Fibroblast of skin of right biceps (primary cell): ENCODE results near the gene SMTNL2.
"Not testable (repeated sequence)": the region's sequence is repeated elsewhere in the genome, so short reads cannot be mapped to it uniquely, and the experiment has no call there.

Source experiments
- DNase-seq: peaks from one replicate; pipeline ENCODE4 v3.0.0-alpha.2; 2013

Gene SMTNL2

DNA sequence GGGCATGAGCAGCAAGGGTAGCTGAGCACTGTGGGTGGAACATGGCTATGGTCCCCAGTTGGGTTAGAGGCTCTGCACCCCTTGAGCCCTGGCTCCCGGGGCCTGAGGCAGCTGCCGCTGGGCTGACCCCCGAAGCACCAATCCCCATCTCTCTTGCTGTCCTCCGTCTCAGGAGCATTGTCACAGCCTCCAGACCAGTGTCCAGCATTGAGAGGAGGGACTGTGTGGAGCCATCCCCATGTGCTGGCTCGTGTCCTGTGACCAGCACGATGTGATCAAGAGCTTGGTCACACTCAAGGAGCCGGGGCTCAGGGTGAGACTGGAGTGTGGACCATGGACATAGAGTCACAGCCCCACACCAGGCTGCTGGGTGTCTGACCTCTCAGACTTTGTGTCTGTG lies 2.9 kb downstream of the SMTNL2 start:
- DNase-seq, result no peak

DNA sequence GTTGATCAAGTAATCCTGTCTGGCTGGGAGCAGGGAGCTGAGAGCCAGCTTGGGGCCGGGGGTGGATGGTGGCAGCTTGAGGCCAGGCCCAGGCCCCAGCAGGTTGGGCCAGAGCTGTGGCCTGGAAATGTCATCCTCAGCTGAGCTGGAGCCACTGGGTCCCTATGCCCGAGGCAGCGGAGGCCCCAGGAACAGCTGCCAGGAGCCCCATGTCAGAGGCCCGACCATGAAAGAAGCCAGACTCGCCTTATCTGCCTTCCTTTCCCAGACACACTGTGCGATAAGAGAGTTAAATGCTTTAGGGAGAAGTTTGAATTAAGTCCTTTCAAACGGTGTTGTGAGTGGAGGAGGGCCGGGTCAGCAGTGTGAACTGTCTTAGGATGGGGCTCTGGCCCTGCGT lies 3.5 kb downstream of the SMTNL2 start:
- DNase-seq, result no peak

DNA sequence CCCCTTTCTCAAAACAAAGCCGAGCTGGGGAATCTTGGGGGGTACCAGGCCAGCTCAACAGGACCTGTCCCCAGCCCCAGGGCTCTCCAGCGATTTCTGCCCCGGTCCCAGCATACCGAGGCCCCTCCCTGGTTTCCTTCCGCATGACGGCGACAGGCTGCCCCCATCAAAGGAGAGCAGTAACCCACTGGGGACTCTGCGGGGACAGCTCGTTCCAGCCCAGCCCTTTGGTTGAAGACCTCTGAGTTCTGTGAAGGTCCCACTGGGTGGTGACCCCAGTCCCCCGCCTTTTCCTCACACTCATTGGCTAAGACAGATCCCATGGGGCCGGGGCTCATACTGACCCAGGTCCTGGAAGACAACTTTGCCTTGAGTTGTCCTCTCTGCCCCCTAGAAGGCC lies 4.1 kb downstream of the SMTNL2 start:
- DNase-seq, result no peak

DNA sequence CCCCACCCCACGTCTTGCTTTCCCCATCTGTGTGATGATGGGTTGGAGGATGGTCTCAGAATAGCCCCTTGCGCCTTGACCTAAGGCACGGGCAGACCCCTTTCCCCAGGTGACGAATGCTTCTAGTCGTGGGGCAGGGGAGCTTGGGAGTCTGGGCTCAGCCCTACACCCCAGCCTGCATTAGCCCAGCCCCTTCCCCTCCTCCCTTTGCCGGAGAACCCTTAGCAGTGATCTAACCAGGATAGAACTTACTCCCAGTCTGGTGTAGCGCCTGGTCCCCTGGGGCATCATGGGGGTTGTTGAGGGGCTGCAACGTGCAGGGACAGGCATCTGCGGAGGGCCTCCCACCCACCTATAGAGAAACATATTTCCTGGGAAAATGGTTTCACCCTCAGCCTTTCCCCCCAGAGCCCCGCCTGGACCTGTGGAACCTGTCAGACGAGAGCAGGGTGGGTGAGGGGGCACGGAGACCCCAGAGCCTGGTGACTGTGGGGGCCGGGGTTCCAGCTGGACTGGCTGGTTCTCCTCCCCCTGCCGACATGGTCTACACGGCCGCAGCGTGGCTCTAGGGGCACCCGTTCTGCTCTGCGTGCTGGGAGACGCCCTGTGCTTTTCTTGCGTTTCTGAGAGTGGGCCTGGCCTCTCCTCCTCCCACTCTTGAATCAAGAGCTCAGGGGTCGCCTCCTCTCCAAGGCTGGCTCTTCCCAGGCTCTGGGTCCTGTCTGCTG lies 4.7 kb downstream of the SMTNL2 start:
- DNase-seq, result no peak

DNA sequence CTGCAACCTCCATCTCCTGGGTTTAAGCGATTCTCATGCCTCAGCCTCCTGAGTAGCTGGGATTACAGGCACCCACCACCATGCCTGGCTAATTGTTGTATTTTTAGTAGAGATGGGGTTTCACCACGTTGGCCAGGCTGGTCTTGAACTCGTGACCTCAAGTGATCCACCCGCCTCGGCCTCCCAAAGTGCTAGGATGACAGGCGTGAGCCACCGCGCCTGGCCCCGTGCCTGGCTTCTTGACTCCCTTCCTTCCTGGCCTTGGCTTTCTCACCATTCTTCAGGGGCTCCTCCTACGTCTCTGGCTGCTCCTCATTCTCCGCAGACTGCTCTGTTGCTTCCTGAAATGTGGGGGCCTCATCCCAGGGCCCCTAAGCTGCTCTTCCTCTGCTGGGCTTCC lies 5.7 kb downstream of the SMTNL2 start:
- DNase-seq, result not testable (repeated sequence)

DNA sequence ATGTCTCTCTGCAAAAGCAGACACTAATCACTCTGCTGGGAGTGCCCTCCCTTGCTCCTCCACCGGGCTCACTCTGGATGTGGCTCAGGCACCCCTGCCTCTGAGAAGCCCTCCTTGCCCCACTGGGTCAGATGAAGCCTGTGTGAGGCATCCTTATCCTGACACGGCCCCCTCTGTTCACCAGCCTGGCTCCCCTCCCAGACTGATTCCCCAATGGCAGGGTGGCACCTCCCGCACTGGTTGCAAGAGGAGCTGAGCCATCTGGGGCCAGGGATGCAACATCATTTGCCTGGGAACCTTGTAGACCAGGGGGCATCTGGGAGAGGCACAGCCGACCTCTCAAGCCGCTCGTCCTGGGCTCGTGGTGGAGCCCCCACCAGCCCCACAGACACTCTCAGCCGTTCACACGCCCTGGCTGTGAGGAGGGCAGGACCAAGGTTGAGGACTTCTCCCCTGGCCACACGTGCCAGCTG lies 6.7 kb downstream of the SMTNL2 start:
- no peak for DNase-seq

DNA sequence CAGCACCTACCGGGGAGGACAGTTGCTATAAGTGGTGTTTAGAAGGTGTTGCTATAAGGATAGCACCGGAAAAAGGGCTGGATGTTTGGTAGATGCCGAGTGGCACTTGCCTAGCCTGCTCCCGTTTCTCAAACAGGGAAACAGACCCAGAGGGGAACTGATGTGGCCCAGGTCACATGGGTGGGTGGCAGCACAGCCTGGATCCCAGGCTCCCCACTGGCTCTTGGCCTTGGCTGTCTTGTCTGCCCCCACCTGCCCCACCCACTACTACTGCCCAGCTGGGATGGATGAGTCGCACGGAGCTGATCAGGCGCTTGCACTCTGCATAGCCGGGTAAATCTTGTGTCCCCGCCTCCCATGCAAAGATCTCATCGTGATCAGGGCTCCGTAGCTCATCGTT lies 7.2 kb downstream of the SMTNL2 start:
- no peak for DNase-seq

DNA sequence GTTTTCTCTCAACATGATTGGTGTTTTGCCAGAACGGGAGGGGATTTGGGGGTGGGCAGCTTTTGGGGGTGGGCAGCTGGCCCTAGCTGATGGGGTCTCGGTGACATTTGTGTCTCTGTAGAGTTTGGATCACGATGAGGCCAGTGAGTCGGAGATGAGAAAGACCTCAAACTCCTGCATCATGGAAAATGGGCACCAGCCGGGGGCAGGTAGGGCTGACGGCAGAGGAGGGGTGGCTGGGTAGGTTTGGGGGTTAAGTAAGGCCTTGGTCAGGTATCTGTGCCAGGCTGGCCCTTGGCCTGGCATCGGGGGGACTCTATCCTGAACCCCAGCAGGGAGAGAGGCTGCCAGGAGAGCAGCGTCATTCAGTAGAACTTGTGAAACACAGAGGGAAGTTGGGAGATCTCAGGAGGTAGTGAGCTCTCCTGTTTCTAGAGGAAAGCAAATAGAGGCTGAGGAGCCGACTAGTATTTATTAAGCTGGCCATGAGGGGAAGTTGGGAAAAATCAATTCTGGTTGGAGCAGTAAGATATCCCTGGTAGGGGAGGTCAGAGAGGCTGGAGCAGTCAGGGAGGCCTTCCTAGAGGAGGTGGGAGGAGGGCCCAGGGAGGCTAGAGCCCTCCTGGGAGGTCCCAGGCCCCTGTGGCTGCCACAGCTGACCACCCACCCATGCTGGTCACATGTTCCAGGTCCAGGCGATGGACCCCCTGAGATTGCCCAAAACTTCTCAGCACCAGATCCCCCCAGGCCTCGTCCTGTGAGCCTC lies 8.1 kb downstream of the SMTNL2 start:
- DNase-seq, result no peak

DNA sequence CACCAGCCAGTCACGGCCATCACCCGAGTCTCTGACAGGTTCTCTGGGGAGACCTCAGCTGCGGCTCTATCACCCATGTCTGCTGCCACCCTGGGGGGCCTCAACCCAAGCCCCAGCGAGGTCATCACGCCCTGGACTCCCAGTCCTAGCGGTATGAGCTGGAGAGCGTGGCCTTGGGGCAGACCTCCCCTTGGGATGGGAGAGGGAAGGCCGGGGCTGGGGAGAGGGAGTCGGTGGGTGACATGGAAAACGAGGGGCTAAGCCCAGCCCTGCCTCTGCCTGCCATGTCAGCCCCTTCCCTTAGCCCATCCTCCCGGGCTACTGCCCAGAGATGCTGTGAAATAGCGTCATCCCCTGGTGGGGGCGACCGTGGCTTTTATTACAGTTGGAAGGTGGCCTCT lies 8.7 kb downstream of the SMTNL2 start:
- no peak for DNase-seq

DNA sequence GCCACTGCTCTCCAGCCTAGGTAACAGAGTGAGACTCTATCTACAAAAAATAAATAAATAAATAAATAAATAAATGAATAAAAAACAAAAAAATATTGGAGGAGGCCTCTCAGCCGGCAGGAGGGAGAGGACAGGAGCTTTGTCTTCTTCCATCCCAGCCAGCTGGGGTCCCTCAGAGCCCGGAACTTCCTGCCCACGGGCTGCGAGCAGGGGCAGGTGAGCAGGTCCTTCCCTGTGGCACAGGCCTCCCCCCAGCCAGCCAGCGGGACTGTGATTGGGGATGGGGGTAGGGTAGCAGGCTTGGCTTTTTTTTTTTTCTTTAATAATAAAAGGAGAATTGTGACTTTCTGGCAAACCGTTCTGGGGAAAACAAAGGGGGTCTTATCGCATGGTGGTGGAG lies 10.1 kb downstream of the SMTNL2 start:
- no peak for DNase-seq

DNA sequence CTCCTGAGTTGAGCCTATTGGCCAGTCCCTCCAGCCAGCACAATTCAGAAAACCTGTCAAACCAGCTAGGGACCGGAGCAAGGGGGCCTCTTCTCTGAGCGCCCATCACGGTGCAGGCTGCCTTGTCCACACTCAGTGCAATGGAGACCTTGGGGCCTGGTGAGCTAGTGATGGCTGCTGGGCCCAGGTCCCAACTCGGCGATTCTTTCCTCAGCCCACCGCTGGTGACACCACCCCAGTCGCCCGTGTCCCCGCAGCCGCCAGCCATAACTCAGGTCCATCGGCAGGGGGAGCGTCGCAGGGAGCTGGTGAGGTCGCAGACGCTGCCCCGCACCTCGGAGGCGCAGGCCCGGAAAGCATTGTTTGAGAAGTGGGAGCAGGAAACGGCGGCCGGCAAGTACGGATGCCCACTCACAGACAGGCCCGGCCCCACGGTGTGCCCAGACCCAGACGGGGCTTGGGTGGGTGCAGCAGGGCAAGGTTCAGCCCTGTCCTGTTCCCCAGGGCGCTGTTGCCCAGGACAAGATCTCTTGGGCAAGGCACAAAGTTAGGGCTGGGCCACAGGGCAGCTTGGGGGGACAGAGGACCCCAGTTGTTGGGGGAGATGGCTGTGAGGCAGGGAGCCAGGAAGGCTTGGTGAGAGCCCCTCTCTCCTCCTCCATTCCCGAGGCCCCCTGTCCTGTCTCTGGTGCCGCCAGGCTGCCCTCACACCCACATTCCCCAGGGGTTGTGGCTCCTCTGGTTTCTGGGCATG lies 10.8 kb downstream of the SMTNL2 start:
- DNase-seq, result peak; percentile 15

DNA sequence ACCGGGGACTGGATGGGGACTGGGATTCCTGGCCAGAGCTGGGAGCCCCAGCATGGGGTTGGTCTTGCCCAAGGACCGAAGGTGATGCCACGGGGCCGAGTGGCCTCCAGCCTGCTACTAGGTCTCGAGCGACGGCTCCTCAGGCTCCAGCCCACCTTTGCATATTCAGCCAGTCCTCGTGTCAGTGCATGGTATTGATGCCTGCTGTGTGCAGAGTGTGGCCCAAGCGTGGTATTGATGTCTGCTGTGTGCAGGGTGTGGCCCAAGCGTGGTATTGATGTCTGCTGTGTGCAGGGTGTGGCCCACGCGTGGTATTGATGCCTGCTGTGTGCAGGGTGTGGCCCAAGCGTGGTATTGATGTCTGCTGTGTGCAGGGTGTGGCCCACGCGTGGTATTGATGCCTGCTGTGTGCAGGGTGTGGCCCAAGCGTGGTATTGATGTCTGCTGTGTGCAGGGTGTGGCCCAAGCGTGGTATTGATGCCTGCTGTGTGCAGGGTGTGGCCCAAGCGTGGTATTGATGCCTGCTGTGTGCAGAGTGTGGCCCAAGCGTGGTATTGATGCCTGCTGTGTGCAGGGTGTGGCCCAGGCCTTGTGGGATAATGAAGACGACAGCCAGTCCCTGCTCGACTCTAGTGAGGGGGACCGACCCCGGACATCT lies 11.5 kb downstream of the SMTNL2 start:
- DNase-seq, result not testable (repeated sequence)

DNA sequence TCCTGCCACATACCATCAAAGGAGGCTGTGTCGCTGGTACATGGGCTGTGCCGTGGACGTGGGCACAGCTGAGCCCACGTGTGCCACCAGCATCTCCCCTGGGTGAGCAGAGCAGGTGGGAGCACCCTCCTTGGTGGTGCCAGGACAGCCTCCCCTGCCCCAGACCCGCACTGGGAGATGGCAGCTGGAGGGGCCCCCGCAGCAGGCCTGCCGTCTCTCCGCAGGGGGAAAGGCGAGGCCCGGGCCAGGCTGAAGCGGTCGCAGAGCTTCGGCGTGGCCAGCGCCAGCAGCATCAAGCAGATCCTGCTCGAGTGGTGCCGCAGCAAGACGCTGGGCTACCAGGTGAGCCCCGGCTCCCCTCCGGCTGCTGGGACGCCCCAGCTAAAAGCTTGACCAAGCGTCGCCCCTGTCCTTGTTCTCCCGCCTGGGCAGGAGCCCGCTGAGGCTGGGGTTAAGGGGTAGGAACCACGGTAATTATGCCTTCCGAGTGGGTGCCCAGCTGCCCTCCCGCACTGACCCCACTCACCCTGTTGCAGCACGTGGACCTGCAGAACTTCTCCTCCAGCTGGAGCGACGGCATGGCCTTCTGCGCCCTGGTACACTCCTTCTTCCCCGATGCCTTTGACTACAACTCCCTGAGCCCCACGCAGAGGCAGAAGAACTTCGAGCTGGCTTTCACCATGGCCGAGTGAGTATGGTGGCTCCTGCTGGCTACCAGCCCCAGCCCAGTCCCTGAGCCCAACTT lies 12.5 kb downstream of the SMTNL2 start:
- DNase-seq, result no peak

DNA sequence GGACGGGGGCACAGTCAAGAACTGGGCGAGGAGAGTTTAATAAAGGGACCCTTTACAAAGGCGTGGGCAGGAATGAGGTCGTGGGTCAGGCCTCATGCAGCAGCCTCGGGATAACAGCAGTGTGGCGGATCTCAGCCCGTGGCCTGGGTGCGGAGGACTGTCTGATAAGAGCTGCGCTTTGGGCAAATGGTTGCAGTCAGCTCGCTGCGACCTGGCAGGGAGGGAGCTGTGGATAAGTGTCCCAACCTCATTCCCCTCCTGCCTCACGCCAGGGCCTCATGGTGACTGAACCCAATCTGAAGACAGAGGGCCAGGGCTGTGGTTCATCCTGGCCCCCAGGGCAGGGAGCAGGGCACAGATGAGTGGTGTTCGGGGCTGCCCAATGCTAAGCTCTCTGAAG lies 13.6 kb downstream of the SMTNL2 start:
- DNase-seq, result no peak

DNA sequence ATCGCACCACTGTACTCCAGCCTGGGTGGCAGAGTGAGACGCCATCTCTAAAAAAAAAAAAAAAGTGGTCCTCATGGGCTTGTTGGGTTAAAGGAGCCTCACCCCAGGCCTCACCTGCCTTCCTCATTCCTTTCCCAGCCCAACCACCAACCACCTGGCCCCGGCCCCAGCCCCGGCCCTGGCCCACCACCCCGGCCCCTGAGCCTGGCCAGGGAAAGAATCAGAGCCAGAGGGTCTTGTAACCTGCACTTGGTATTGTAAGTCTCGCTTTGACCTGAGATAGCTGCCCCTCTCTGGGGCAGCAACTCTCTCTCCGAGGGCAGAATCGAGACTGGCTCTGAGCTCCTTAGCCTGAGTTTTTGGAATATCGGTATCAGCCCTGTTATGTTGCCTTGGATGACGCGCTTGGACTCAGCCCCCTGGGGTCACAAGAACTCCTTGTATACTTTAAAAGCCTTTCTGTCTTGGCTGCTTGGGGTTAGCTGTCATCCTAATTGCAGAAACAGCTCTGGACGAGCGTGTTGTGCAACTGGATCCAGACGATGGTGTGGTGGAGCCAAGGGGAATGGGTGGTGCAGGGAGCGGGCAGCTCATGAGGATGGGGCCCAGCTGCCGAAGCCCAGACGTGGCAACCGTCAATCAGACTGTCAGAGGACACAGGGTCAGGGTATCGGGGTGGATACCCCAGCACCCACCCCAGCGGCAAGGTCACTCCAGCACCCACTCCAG lies 14.6 kb downstream of the SMTNL2 start:
- peak; percentile 30 for DNase-seq

DNA sequence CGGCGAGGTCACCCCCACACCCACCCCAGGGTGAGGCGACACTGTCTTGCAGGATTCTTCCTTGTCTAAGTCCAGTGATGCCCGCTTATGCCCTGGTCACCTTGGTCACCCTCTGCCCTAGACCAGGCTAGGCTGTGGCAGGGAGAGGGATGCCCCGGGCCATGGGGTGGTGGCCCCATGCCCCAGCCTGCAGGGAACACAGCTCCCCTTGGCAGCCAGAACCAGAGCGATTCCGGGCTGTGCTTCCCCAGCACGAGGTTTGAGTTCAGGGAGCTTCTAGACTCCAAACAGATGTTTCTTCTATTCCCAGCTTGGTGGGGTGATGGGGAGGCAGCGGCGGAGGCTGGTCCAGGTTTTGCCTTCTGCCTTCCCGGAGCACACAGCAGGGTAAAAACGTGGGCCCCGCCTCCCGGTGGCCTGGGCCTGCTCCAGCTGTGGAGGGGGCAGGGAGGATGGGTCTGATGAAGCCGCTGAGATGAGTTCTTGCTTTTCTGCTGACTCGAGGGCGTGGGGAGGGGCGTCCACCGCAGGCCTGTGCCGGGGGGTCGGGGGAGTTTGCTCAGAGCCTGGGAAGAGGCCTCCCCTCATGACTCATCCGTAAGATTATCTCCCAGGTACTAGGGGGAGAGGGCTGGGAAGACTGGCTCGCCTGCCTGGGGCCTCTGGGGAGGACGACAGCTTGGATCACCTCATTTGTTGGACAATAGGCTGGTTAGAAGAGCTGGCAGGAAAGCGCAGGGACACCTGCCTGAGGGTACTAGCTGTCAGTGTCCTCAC lies 15.4 kb downstream of the SMTNL2 start:
- peak; percentile 64 for DNase-seq

DNA sequence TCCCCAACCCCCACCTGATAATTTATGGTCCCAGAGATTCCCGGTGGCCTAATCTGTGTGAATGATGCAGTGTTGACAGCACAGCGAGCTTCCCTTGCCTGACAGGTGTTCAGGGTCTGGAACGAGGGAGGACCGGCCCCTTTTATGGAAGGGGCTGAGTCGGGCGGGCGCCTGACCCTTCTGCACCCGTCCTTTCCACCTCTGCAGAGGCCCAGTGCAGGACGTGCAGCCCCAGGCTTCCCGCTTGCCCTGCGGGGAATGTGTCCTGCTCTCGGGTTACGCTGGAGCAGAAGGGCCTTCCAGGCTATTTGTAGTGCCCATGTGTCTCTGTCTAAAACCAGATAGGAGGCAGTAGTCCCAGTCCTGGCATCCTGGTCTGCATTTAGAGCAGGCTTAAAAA lies 16.2 kb downstream of the SMTNL2 start:
- DNase-seq, result no peak

DNA sequence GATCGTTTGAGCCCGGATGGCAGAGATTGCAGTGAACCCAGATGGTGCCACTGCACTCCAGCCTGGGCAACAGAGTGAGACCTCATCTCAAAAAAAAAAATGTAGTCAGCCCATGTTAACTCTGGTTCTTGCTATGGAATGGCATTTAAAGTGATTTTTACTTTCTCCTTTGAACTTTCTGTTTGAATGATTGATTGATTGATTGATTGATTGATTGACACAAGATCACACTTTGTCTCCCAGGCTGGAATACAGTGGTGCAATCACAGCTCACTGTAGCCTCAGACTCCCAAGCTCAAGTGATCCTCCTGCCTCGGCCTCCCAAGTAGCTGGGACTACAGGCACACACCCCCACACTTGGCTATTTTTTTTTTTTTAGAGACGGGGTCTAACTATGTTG lies 17.0 kb downstream of the SMTNL2 start:
- no peak for DNase-seq

DNA sequence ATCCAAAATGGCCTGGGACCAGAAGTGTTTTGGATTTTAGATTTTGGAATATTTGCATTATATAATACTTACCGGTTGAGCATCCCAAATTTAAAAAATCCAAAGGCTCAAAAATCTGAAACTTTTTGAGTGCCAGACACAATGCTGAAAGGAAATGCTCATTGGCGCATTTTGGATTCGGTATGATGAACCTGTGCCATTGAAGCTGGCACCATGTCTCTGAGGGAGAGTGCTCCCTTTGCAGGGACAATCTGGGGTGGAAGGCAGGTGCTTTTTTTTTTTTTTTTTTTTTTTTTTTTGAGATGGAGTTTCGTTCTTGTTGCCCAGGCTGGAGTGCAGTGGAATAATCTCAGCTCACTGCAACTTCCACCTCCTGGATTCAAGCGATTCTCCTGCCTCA lies 17.7 kb downstream of the SMTNL2 start:
- DNase-seq, result no peak

DNA sequence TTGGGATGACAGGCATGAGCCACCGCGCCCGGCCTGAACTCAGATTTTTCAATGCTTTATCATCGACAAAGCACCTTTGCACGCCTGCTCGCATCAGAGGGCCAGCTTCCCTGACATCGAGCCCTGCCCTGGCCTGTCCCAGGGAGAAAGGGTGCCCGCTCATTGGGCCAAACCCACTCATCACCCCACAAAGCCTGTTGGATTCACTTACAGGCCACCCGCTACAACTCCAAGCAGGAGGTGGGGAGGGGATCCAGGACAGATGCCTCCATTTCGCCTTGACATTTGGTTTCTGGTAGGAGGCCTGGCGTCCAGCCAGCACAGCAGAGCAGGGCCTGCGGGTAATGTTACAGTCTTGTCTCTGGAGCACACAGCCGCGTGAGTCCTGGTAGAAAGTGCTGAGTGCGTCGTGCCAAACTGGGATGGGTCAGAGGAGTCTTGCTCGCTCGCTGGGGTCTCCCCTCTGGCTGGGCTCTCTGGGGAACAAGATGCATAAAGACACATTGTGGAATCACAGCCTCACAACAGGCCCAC lies 19.8 kb downstream of the SMTNL2 start:
- DNase-seq, result peak; percentile 67

DNA sequence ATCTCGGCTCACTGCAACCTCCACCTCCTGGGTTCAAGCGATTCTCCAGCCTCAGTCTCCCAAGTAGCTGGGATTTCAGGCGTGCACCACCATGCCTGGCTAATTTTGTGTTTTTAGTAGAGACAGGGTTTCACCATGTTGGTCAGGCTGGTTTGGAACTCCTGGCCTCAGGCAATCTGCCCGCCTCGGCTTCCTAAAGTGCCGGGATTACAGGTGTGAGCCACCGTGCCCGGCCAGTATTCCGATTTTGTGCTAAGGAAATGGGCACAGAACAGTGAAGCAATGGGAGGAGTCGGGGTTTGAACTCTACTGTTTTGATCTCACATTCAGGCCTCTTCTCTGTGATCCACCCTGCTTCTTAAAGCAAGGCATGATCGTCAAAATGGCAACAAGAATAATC lies 20.4 kb downstream of the SMTNL2 start:
- DNase-seq, result not testable (repeated sequence)
